ENCODE measurements around the gene PLSCR3. TPM values are rescaled to one million over a fixed set of nuclear protein-coding genes. Genes with fewer than 3 reads are reported as not detected.

Gene PLSCR3
- total RNA-seq, 1 donor from 2014 or later = 16.0 TPM

- DNase-seq = no peak
These were observed 32.0 kb upstream of the PLSCR3 start for GRCh38 chr17:7426203-7426863.

GRCh38 chr17:7425756-7426155 is 31.4 kb upstream of the PLSCR3 start:
- DNase-seq = no peak

GRCh38 chr17:7425316-7425715 is 31.0 kb upstream of the PLSCR3 start, which contains the start of gene SPEM2:
Gene SPEM2, plus strand, starts transcription at chr17:7425616. Its CDS starts 73 bp downstream, at chr17:7425689.
- DNase-seq = no peak

- DNase-seq = no peak
These were observed 29.4 kb upstream of the PLSCR3 start for GRCh38 chr17:7423679-7424078.

- no peak for DNase-seq
These were observed 26.9 kb upstream of the PLSCR3 start for GRCh38 chr17:7421186-7421585.

- no peak for DNase-seq
These were observed 25.7 kb upstream of the PLSCR3 start, which contains the start of gene SPEM1 for GRCh38 chr17:7419819-7420610. Gene SPEM1, plus strand, starts transcription at chr17:7420324. Its CDS starts 61 bp downstream, at chr17:7420385.

- DNase-seq = no peak
These were observed 24.3 kb upstream of the PLSCR3 start for GRCh38 chr17:7418472-7419152.

- no peak for DNase-seq
These were observed 22.8 kb upstream of the PLSCR3 start for GRCh38 chr17:7417056-7417655.

GRCh38 chr17:7416323-7416722 is 22.0 kb upstream of the PLSCR3 start:
- no peak for DNase-seq

GRCh38 chr17:7415784-7416183 is 21.5 kb upstream of the PLSCR3 start:
- no peak for DNase-seq

- DNase-seq = no peak
These were observed 20.5 kb upstream of the PLSCR3 start for GRCh38 chr17:7414837-7415236.

- DNase-seq = no peak
These were observed 19.1 kb upstream of the PLSCR3 start for GRCh38 chr17:7413346-7413985.

- no peak for DNase-seq
These were observed 17.1 kb upstream of the PLSCR3 start for GRCh38 chr17:7411427-7411750.

- no peak for DNase-seq
These were observed 16.5 kb upstream of the PLSCR3 start for GRCh38 chr17:7410634-7411426.

GRCh38 chr17:7409716-7410115 is 15.4 kb upstream of the PLSCR3 start:
- DNase-seq = no peak

GRCh38 chr17:7408863-7409262 is 14.5 kb upstream of the PLSCR3 start:
- DNase-seq = no peak

GRCh38 chr17:7408252-7408727 is 14.0 kb upstream of the PLSCR3 start:
- no peak for DNase-seq

GRCh38 chr17:7407485-7408251 is 13.3 kb upstream of the PLSCR3 start, which contains the start of gene NLGN2:
Gene NLGN2, plus strand, starts transcription at chr17:7407845. Its CDS starts 411 bp downstream, at chr17:7408256.
- no peak for DNase-seq

GRCh38 chr17:7407082-7407481 is 12.8 kb upstream of the PLSCR3 start:
- no peak for DNase-seq

- no peak for DNase-seq
These were observed 12.0 kb upstream of the PLSCR3 start for GRCh38 chr17:7406235-7406825.

Data from skin of body (tissue), 2 donors.